HCT116 (cell line): Measurements from ENCODE around the gene TRMU. TPM values are rescaled to one million over a fixed set of nuclear protein-coding genes. Genes with fewer than 3 reads are reported as not detected.

Source experiments
- ATAC-seq: fragments of 200-7000 bp; cut with Tn5 transposase; 2 replicates; pipeline ENCODE4 v1.9.1; 2020; ENCODE audit warnings: mild to moderate bottlenecking, moderate library complexity
- BruUV-seq: library from RNA; stranded (reverse); fragments of 400-500 nt; replicated peaks from 2 replicates; lab custom pipeline; 2021; lab: Mats Ljungman, UMichigan
- CTCF ChIA-PET: fragments of 300-600 bp; sonication (Branson Sonifier 250); formaldehyde crosslinking; loops from one replicate; lab custom pipeline; 2021; ENCODE audit warnings: antibody characterized with exemption; lab: Charles Lee
- POLR2A ChIA-PET: fragments of 300-600, 350-600 bp; sonication (Branson Sonifier 250); formaldehyde crosslinking; loops from one replicate; lab custom pipeline; 2021; ENCODE audit warnings: antibody characterized with exemption; lab: Charles Lee
- RAD21 ChIA-PET, 2 experiments: fragments of 300-600 bp; sonication (Branson Sonifier 250); formaldehyde crosslinking; loops; one replicate each; lab custom pipeline; 2023; ENCODE audit warnings: low total read pairs in 2 of 2; ENCODE audit not compliant: uncharacterized antibody in 2 of 2, unreplicated experiment in 2 of 2, low non-redundant PET in 1 of 2; lab: Charles Lee
- DNase-seq: peaks from one replicate; pipeline ENCODE4 v3.0.0-alpha.2; 2010; ENCODE audit warnings: low read depth, low spot score
- H2AFZ ChIP-seq: fragments of 200-600 bp; shearing (Covaris generic), sonication (generic); 2 replicates; pipeline ENCODE4 v1.6.1; 2017; ENCODE audit warnings: low read depth, mixed run types, mixed read lengths, antibody characterized with exemption, low read length; ENCODE audit not compliant: poor library complexity, severe bottlenecking
- H3K27ac ChIP-seq: 2 replicates; pipeline ENCODE4 v1.5.1; 2012; ENCODE audit warnings: low read depth, low read length
- H3K27me3 ChIP-seq: fragments of 200-600 bp; sonication (generic); 2 replicates; pipeline ENCODE4 v1.6.1; 2016; ENCODE audit warnings: mixed run types, low read length, mixed read lengths; ENCODE audit not compliant: insufficient read depth
- H3K36me3 ChIP-seq, 2 experiments: fragments of 200-500 bp in 1 of 2; fragments of 200-600 bp in 1 of 2; sonication (Bioruptor generic) in 1 of 2; sonication (generic) in 1 of 2; 2 replicates each; pipeline versions ENCODE4 v1.5.1 to v1.6.1; 2014 to 2016; ENCODE audit warnings: low read length in 2 of 2, inconsistent platforms in 1 of 2, mixed read lengths in 1 of 2, mixed run types in 1 of 2; ENCODE audit not compliant: insufficient read depth in 2 of 2, control insufficient read depth in 1 of 2
- H3K4me1 ChIP-seq, 2 experiments: fragments of 200-600 bp in 1 of 2; sonication (generic) in 1 of 2; 2 replicates each; pipeline versions ENCODE4 v1.5.1 to v1.6.1; 2012 to 2017; ENCODE audit warnings: low read length in 2 of 2, inconsistent platforms in 1 of 2, mild to moderate bottlenecking in 1 of 2, mixed read lengths in 1 of 2, mixed run types in 1 of 2, moderate library complexity in 1 of 2; ENCODE audit not compliant: insufficient read depth in 2 of 2, control insufficient read depth in 1 of 2
- H3K4me2 ChIP-seq: fragments of 200-600 bp; sonication (generic); 2 replicates; pipeline ENCODE4 v1.6.1; 2017; ENCODE audit warnings: mixed run types, low read length, mixed read lengths
- H3K4me3 ChIP-seq, 2 experiments: fragments of 200-600 bp in 1 of 2; sonication (generic) in 1 of 2; replicated peaks in 1 of 2; 2 replicates each; pipeline ENCODE4 v1.5.1; 2011 to 2016; ENCODE audit warnings: low read length in 2 of 2, control low read depth in 1 of 2, low read depth in 1 of 2, mild to moderate bottlenecking in 1 of 2, mixed read lengths in 1 of 2, mixed run types in 1 of 2
- H3K79me2 ChIP-seq: fragments of 200-600 bp; sonication (generic); 2 replicates; pipeline ENCODE4 v1.6.1; 2017; ENCODE audit warnings: mild to moderate bottlenecking, mixed run types, low read length, moderate library complexity, mixed read lengths; ENCODE audit not compliant: insufficient read depth
- H3K9ac ChIP-seq: fragments of 200-600 bp; sonication (generic); 2 replicates; pipeline ENCODE4 v1.6.1; 2016; ENCODE audit warnings: low read length, mixed read lengths
- H3K9me2 ChIP-seq: fragments of 200-600 bp; sonication (generic), shearing (Covaris generic); 2 replicates; pipeline ENCODE4 v1.6.1; 2017; ENCODE audit warnings: mixed run types, mild to moderate bottlenecking, moderate library complexity; ENCODE audit not compliant: insufficient read depth
- H3K9me3 ChIP-seq, 2 experiments: fragments of 200-500 bp in 1 of 2; fragments of 200-600 bp in 1 of 2; sonication (Bioruptor generic) in 1 of 2; sonication (generic) in 1 of 2; 2 replicates each; pipeline ENCODE4 v1.6.1; 2014 to 2017; ENCODE audit warnings: low read length in 2 of 2, mixed read lengths in 2 of 2, inconsistent platforms in 1 of 2, low read depth in 1 of 2, mild to moderate bottlenecking in 1 of 2, mixed run types in 1 of 2, moderate library complexity in 1 of 2; ENCODE audit not compliant: control insufficient read depth in 1 of 2, insufficient read depth in 1 of 2
- H4K20me1 ChIP-seq: fragments of 200-600 bp; sonication (generic), shearing (Covaris generic); 2 replicates; pipeline ENCODE4 v1.6.1; 2017; ENCODE audit warnings: mixed run types, mild to moderate bottlenecking, moderate library complexity; ENCODE audit not compliant: insufficient read depth
- EGR1 ChIP-seq: IDR thresholded peaks from 2 replicates; pipeline ENCODE4 v1.6.1; 2012; ENCODE audit warnings: low read depth
- ELF1 ChIP-seq: IDR thresholded peaks from 2 replicates; pipeline ENCODE4 v1.6.1; 2012; ENCODE audit warnings: low read depth, borderline replicate concordance
- FOSL1 ChIP-seq: IDR thresholded peaks from 2 replicates; pipeline ENCODE4 v1.6.1; 2012; ENCODE audit warnings: low read depth
- JUND ChIP-seq: IDR thresholded peaks from 2 replicates; pipeline ENCODE4 v1.6.1; 2012
- POLR2A ChIP-seq: IDR thresholded peaks from 2 replicates; pipeline ENCODE4 v1.7.0; 2011; ENCODE audit warnings: borderline replicate concordance; ENCODE audit not compliant: insufficient read depth, insufficient read length; ENCODE audit errors: extremely low read depth
- RAD21 ChIP-seq: IDR thresholded peaks from 2 replicates; pipeline ENCODE4 v1.6.1; 2012; ENCODE audit warnings: low read depth, mild to moderate bottlenecking
- SIN3A ChIP-seq: IDR thresholded peaks from 2 replicates; pipeline ENCODE4 v1.6.1; 2012; ENCODE audit warnings: low read depth
- SRF ChIP-seq: IDR thresholded peaks from 2 replicates; pipeline ENCODE4 v1.6.1; 2012; ENCODE audit warnings: low read depth
- TCF7L2 ChIP-seq: IDR thresholded peaks from 2 replicates; pipeline ENCODE4 v1.7.0; 2011; ENCODE audit warnings: borderline replicate concordance, inconsistent platforms; ENCODE audit not compliant: insufficient read depth, insufficient read length; ENCODE audit errors: extremely low read depth
- ZNF274 ChIP-seq: fragments of 200-500 bp; sonication (Bioruptor generic); IDR thresholded peaks from 2 replicates; pipeline ENCODE4 v1.6.1; 2014; ENCODE audit warnings: mild to moderate bottlenecking, low read depth, low read length, inconsistent platforms
- intact Hi-C: fragments of 100-400 bp; cut with micrococcal nuclease; formaldehyde crosslinking; loops from 2 replicates; pipeline ENCODE4 v1.10.0; 2022
- total RNA-seq: library from RNA; stranded (reverse); gene quantifications from one replicate; pipeline ENCODE4 v1.2.1, GENCODE V29; 2021; ENCODE audit not compliant: unreplicated experiment
- TF ChIP-seq, protein P1 (sequence below): IDR thresholded peaks from 2 replicates; pipeline ENCODE4 v1.6.1; 2011; ENCODE audit warnings: mild to moderate bottlenecking, low read length, moderate library complexity; ENCODE audit not compliant: insufficient replicate concordance; ENCODE audit errors: extremely low read depth
- TF ChIP-seq, protein P2 (sequence below): IDR thresholded peaks from 2 replicates; pipeline ENCODE4 v1.6.1; 2012

TRMU gene
- total RNA-seq, 1 experiment from 2014 or later = 65.4 TPM

DNA sequence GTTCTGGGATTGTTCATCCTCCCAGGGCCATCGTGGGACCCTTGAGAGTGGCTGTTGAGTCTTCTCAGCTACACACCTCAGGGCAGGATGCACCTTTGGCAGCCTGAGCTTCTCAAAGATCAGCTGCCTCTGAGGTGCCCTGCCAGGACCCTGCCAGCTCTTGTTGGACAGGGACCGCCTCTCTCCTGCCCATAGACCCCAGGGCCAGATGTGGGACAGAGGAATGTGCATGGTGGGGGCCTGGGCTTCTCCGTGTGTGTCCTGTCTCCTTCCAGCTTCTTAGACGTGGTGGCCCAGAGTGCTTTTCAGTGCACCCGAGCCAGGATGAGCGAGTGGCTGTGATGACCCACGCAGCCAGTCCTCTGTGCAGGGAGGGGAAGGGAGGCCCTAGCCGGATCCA, 5.9 kb upstream of the TRMU start:
- Histone ChIP-seq H3K79me2 (no peaks in the 10 kb centered on the region), H3K9me2 (no peaks in the 10 kb centered on the region), H3K4me2 (no peak overlapping the region), H3K27me3 (no peaks in the 10 kb centered on the region), H3K27ac (no peak overlapping the region), H4K20me1 (no peaks in the 10 kb centered on the region), H3K9ac (no peak overlapping the region), H3K9me3 (no peaks in the 10 kb centered on the region), H3K4me1 (peaks cover 0 to 5% of the 10 kb centered on the region in 2 experiments; a peak in 3 of 4 replicates), H3K4me3 (no peak overlapping the region), H3K36me3 (peaks cover 33 to 39% of the 10 kb centered on the region in 2 experiments; a peak in 3 of 4 replicates), H2AFZ (no peak overlapping the region)
- BruUV-seq = no TSS peak
- ATAC-seq (no peak), DNase-seq (no peak)
- TF ChIP-seq ZNF274 = no peak
- TF ChIP-seq, protein P1, sequence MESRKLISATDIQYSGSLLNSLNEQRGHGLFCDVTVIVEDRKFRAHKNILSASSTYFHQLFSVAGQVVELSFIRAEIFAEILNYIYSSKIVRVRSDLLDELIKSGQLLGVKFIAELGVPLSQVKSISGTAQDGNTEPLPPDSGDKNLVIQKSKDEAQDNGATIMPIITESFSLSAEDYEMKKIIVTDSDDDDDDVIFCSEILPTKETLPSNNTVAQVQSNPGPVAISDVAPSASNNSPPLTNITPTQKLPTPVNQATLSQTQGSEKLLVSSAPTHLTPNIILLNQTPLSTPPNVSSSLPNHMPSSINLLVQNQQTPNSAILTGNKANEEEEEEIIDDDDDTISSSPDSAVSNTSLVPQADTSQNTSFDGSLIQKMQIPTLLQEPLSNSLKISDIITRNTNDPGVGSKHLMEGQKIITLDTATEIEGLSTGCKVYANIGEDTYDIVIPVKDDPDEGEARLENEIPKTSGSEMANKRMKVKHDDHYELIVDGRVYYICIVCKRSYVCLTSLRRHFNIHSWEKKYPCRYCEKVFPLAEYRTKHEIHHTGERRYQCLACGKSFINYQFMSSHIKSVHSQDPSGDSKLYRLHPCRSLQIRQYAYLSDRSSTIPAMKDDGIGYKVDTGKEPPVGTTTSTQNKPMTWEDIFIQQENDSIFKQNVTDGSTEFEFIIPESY = no peak
- TF ChIP-seq ELF1 = no peak
- no peak for TF ChIP-seq JUND
- TF ChIP-seq FOSL1 = no peak
- TF ChIP-seq TCF7L2 = no peak
- no peak for TF ChIP-seq RAD21
- TF ChIP-seq POLR2A = no peak
- TF ChIP-seq SIN3A = no peak
- TF ChIP-seq SRF = no peak
- TF ChIP-seq EGR1 = no peak
- TF ChIP-seq, protein P2, sequence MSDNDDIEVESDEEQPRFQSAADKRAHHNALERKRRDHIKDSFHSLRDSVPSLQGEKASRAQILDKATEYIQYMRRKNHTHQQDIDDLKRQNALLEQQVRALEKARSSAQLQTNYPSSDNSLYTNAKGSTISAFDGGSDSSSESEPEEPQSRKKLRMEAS = no peak
- RAD21 ChIA-PET = no interaction called here
- intact Hi-C loops = no loop called here
- CTCF ChIA-PET = no interaction called here
- POLR2A ChIA-PET = no interaction called here
